ENCODE results near the gene AHR.

- TF ChIP-seq CTCF (IDR thresholded peaks at IDR 0.05) (no peak), POLR2AphosphoS5 (IDR thresholded peaks at IDR 0.05) (no peak), POLR2A (IDR thresholded peaks at IDR 0.05) (no peak)
These were observed 59.5 kb downstream of the AHR start for GRCh38 chr7:17357952-17358351.
